ENCODE data around the gene SPTBN5.

- TF ChIP-seq CTCF (conservative IDR thresholded peaks at IDR 0.05; ENCODE audit: low read depth, low read length): no peak
- no peak for TF ChIP-seq EZH2 (IDR thresholded peaks at IDR 0.05; ENCODE audit: low read length, unreplicated experiment)
These were observed 42.7 kb downstream of the SPTBN5 start for GRCh38 chr15:41851167-41851523.

Data from PC-3 (cell line).